Upper lobe of left lung (tissue), 6 donors: ENCODE measurements around the gene PALS2. TPM values are rescaled to one million over a fixed set of nuclear protein-coding genes. Genes with fewer than 3 reads are reported as not detected.

ENCODE experiments used
- ATAC-seq, 2 donors: fragments of 200-7000 bp; cut with Tn5 transposase; one replicate each; pipeline ENCODE4 v1.9.1; 2022; ENCODE audit warnings: mild to moderate bottlenecking in 2 of 2, moderate library complexity in 2 of 2; ENCODE audit not compliant: low FRiP score in 2 of 2
- DNase-seq, 2 donors: peaks; one replicate each; pipeline ENCODE4 v3.0.0-alpha.2; 2019 to 2020
- H3K27ac ChIP-seq, 4 donors: fragments of 200-600 bp; sonication (generic); one replicate each; pipeline ENCODE4 v1.5.1; 2016 to 2019
- H3K27me3 ChIP-seq, 4 donors: fragments of 200-600 bp; sonication (generic); one replicate each; pipeline ENCODE4 v1.5.1; 2017 to 2019
- H3K36me3 ChIP-seq, 4 donors: fragments of 200-600 bp; sonication (generic); one replicate each; pipeline ENCODE4 v1.5.1; 2016 to 2019
- H3K4me1 ChIP-seq, 4 donors: fragments of 200-600 bp; sonication (generic); one replicate each; pipeline ENCODE4 v1.5.1; 2018 to 2019
- H3K4me3 ChIP-seq, 4 donors: fragments of 200-600 bp; sonication (generic); one replicate each; pipeline ENCODE4 v1.5.1; 2017 to 2019; ENCODE audit warnings: mild to moderate bottlenecking in 2 of 4, moderate library complexity in 1 of 4
- H3K9me3 ChIP-seq, 4 donors: fragments of 200-600 bp; sonication (generic); one replicate each; pipeline ENCODE4 v1.5.1; 2018 to 2019
- EP300 ChIP-seq, 4 donors: sonication (generic); formaldehyde crosslinking; IDR thresholded peaks; one replicate each; pipeline ENCODE4 v1.5.1; 2017; ENCODE audit warnings: antibody characterized with exemption in 4 of 4, control low read depth in 2 of 4
- POLR2A ChIP-seq, 4 donors: fragments of 450-650 bp; IDR thresholded peaks; one replicate each; pipeline ENCODE4 v1.5.1; 2016 to 2017; ENCODE audit warnings: antibody characterized with exemption in 4 of 4, mild to moderate bottlenecking in 2 of 4
- POLR2AphosphoS5 ChIP-seq, 2 donors: sonication (generic); formaldehyde crosslinking; IDR thresholded peaks; one replicate each; pipeline ENCODE4 v1.5.1; 2017; ENCODE audit warnings: antibody characterized with exemption in 2 of 2
- WGBS, 2 donors: methylation state at CpG; one replicate each; pipeline ENCODE4 v1.1.5; 2017 to 2018; 5-methylcytosine and 5-hydroxymethylcytosine counted together
- small RNA-seq, 4 donors: library from RNA; depleted of rRNA; stranded (forward); fragments of <200 nt; gene quantifications; one replicate each; pipeline ENCODE3, GENCODE V24; 2016
- total RNA-seq, 6 donors: library from RNA; depleted of rRNA in 4 of 6; stranded (reverse); fragments of >200 nt in 4 of 6; gene quantifications; one replicate each; pipeline versions ENCODE4 v1.1.0 to v1.2.1, GENCODE V29; 2016 to 2021
- TF ChIP-seq, protein P1 (sequence below), 6 experiments: fragments of 450-650 bp in 4 of 6; fragments of 200-600 bp in 2 of 6; sonication (generic) in 2 of 6; IDR thresholded peaks; one replicate each; pipeline ENCODE4 v1.5.1; 2016 to 2019; ENCODE audit warnings: antibody characterized with exemption in 6 of 6
- donor health status: DM: no; HTN: no; CAD: no; lungs with moderate emphysema.
- donor health status: DM: no; HTN: yes; CAD: no; lungs with severe emphysema.

Gene PALS2
- total RNA-seq, 6 donors from 2014 or later, result 8.5 to 22.0 (median 11.1) TPM

DNA sequence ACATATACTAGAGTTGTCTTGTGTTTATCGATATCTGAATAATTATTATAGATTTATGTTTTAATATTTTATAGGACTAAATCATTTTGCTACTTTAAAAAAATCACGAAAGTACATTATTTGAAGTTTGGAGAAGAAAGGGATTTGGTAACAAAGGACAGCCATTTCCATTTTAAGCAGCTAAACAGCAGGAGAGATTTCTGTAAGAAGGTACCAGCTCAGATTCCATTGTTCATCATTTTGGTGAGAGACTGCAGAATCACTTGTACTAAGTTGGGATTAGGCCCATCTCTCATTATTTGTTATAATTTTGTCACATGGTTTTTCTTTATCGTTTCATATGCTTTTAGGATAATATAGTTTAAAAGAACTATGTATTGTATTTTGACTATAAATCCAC, 46.7 kb downstream of the PALS2 start:
- ATAC-seq (no peak), DNase-seq (no peak)
- no peak for TF ChIP-seq POLR2AphosphoS5 (IDR thresholded peaks at IDR 0.05)
- TF ChIP-seq POLR2A (IDR thresholded peaks at IDR 0.05), result no peak
- no peak for TF ChIP-seq EP300 (IDR thresholded peaks at IDR 0.05)
- TF ChIP-seq, protein P1, sequence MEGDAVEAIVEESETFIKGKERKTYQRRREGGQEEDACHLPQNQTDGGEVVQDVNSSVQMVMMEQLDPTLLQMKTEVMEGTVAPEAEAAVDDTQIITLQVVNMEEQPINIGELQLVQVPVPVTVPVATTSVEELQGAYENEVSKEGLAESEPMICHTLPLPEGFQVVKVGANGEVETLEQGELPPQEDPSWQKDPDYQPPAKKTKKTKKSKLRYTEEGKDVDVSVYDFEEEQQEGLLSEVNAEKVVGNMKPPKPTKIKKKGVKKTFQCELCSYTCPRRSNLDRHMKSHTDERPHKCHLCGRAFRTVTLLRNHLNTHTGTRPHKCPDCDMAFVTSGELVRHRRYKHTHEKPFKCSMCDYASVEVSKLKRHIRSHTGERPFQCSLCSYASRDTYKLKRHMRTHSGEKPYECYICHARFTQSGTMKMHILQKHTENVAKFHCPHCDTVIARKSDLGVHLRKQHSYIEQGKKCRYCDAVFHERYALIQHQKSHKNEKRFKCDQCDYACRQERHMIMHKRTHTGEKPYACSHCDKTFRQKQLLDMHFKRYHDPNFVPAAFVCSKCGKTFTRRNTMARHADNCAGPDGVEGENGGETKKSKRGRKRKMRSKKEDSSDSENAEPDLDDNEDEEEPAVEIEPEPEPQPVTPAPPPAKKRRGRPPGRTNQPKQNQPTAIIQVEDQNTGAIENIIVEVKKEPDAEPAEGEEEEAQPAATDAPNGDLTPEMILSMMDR (IDR thresholded peaks at IDR 0.05), result no peak
- no peaks in the 10 kb centered on the region for H3K36me3 ChIP-seq
- 91 to 94% methylated on average over 3 of the region's 3 CpGs for WGBS, 2 donors
- H3K27me3 ChIP-seq, result no peaks in the 10 kb centered on the region
- no peak overlapping the region for H3K4me3 ChIP-seq
- H3K9me3 ChIP-seq, result no peaks in the 10 kb centered on the region
- no peaks in the 10 kb centered on the region for H3K4me1 ChIP-seq
- no peak overlapping the region for H3K27ac ChIP-seq

DNA sequence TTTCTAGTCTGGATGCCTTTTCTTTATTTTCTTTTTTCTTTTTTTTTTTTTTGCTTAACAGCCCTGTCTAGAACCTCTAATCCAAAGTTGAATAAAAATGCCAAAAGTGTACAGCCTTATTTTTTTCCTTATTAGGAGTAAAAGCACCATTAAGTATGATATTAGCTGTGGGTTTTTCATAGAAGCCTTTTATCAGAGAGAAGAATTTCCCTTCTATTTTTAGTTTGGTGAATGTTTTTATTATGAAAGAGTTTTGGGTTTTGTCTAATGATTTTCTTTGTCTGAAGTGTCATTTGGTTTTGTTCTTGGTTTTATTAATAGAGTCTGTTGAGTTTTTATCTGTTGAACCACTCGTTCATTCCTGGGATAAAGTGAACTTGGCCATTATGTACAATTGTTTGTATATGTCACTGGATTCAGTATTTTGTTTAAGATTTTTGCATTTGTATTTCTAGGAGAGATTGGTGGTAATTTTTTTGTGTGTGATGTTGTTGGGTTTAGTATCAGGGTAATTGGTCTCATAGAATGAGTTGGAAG, 49.5 kb downstream of the PALS2 start:
- Histone ChIP-seq H3K27ac (no peak overlapping the region), H3K4me1 (no peaks in the 10 kb centered on the region)
- no peak for ATAC-seq

More for the DNA sequence above, 49.5 kb downstream of the PALS2 start:
- TF ChIP-seq POLR2A (IDR thresholded peaks at IDR 0.05) (no peak), POLR2AphosphoS5 (IDR thresholded peaks at IDR 0.05) (no peak), EP300 (IDR thresholded peaks at IDR 0.05) (no peak)
- TF ChIP-seq, protein P1 (IDR thresholded peaks at IDR 0.05), result no peak
- DNase-seq, result no peak
- H3K36me3 ChIP-seq, result no peaks in the 10 kb centered on the region
- 47 to 50% methylated on average over 1 of the region's 1 CpG for WGBS, 2 donors
- no peaks in the 10 kb centered on the region for H3K9me3 ChIP-seq
- no peak overlapping the region for H3K4me3 ChIP-seq
- H3K27me3 ChIP-seq, result no peaks in the 10 kb centered on the region

Small RNAs within 50 kb of the gene (small RNA-seq; reads per million reads assigned to genes)
- 0 reads per million in 4 donors for gene RNU6-1103P
- gene SUMO2P14, result 0 reads per million in 4 donors

Other genes starting within 250 kb of the PALS2 start
- 10 to 100 TPM in 2 of 6 donors, 1 to 10 TPM in 4; 3.8 to 41.9 (median 7.5) TPM for gene GSDME, start 184.0 kb downstream of the PALS2 start, total RNA-seq